Stimulated activated CD4-positive, alpha-beta T cell treated with anti-CD3 and anti-CD28 coated beads, Interleukin-4, amount 100 ng/mL, for 4 hours (primary cell): ENCODE measurements around the gene C1QTNF6.

Experiments used
- DNase-seq, 2 experiments: peaks; one replicate each; pipeline ENCODE4 v3.0.0-alpha.2; 2020

The C1QTNF6 gene

GRCh38 chr22:37160027-37160426 lies 28.0 kb downstream of the C1QTNF6 start:
- DNase-seq = no peak

GRCh38 chr22:37158963-37159290 lies 29.1 kb downstream of the C1QTNF6 start:
- DNase-seq = no peak

GRCh38 chr22:37157516-37158285 lies 30.3 kb downstream of the C1QTNF6 start:
- no peak for DNase-seq

DNA sequence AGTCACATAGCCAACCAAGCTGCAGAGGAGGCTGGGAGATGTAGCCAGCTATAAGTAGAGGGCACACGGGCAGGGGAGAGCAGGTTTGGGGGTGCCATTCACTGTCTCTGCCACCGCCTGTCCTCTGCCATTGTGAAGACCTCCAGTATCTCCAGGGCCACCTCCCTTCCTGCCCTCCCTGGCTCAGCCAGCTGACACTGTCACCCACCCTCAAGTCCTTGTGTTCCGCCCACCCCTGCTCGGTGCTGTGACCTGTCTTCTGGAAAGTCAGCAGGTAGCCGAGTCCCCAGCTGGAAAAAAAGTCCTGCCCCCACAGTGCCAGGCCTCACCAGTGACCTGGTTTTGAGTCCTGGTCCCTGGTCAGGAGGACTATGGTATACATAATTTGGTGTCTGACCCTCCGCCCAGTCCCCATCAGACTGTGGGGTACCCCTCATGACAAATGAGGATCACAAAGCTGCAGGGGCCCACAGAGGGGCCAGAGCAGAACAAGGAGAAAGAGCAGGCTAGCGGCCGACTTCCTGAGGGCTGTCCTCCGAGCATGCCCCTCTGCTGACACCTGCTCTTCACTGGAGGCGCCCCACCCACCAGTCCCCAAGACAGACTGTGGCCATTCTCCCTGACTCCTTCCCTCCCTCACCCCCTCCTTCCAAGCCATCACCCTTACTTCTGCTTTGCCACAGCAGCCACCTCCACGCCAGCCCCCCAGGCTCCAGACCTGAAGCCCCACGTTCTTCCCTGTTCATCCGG lies 31.2 kb downstream of the C1QTNF6 start:
- DNase-seq = no peak

GRCh38 chr22:37155971-37156370 lies 32.1 kb downstream of the C1QTNF6 start:
- DNase-seq = no peak

DNA sequence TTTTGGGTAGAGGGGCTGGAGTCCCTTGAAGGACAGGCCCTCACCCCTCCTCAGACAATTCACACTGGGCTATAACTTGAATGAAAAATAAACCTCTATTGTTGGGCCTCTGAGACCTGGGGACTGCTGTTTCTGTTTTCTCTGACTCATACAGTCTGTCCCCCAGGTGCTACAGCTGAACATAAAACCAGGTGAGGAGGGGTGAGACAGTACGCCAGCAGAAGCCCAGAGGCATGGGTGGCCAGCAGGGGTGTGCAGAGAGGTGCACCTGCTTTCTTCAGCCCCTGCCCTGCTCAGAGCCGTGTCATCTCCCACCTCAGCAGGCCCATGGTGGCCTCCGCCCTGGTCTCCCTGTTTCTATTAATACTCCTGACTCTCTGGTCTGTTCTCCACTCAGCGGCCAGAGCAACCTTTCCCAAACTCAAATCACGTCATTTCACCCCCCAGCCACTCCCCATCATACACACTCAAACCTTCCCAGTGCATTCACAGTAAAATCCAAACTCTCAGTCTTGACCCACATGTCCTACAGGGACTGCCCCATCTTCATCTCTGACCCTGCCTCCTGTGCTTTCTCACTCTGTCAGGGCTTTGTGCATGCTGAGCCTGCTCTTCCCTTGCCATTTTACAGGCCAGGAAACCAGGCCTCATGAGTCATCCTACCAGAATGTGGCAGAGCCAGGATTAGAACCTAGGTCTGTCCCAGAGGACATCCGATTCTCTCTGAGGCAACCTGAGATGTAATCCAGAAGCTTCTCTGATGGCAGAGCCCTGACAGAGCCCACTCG lies 32.9 kb downstream of the C1QTNF6 start:
- no peak for DNase-seq

DNA sequence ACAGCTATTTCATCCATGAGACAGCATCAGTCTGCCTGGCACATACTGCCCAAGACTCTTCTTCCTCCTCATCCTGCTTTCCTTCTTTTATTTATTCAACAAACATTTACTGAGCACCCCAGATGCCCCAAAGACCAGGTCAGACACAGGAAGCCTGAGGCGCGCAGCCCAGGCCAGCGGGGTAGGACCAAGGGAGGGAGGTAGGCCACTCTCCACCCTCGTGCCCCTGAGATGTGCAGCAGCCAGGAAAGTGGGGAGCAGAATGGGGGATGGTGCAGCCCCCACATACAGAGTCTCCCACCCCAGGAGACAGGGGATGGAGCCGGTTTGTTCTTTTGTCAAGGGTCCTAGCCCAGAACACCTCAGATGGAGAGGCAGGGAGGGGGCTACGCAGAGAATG lies 34.1 kb downstream of the C1QTNF6 start:
- no peak for DNase-seq

GRCh38 chr22:37151401-37151800 lies 36.6 kb downstream of the C1QTNF6 start:
- no peak for DNase-seq

- DNase-seq = no peak
These were observed 37.3 kb downstream of the C1QTNF6 start for GRCh38 chr22:37150701-37151100.

GRCh38 chr22:37148742-37149665 lies 39.0 kb downstream of the C1QTNF6 start:
- DNase-seq = no peak

DNA sequence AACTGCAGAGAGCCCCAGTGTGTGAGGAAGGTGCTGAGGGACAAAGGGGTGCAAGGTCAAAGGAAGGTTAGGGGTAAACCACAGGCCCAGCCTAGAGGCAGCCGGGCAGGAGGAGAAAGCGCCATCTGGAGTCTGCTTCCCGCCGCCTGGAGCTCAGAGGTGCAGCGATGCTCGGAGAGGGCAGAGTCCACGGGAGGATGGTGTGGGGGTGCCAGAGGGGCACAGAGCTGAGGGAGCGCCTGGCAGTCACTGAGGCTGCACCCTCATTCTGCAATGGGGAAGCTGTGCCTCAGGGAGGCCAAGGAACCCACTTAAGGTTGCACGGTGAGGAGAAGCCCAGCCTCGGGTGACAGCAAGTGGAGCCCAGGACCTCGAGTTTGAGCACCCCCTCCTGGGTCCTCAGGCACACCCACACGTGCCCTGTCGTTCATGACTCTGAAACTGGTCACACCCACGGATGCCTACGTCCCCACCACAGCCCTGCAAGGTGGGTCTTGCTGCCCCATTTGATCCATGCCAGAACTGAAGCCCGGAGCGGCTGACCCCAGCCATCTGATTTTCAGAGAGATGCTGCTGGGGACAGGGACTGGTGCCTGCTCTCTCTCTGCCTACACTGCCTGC lies 39.9 kb downstream of the C1QTNF6 start:
- DNase-seq = peak in 1 of 2 experiments; percentile 56

- DNase-seq = no peak
These were observed 40.7 kb downstream of the C1QTNF6 start for GRCh38 chr22:37147186-37147990.

- no peak for DNase-seq
These were observed 41.4 kb downstream of the C1QTNF6 start for GRCh38 chr22:37146507-37147180.

DNA sequence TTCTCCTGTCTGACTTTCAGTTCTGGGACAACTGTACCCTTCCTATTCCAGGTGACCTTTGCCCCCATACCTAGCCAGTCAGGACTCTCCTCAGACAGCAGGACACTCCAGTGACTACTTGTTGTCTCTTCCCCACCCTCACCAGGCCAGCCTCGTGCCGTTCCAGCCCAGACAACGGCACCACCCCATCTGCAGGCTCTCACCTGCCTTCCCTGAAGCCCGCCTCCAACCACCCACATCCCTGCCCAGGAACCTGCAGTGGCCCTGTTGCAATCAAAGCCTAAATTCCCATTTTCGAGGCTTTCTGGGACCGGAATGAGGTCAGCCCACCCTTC lies 42.0 kb downstream of the C1QTNF6 start:
- no peak for DNase-seq

- no peak for DNase-seq
These were observed 42.6 kb downstream of the C1QTNF6 start for GRCh38 chr22:37145180-37146050.

DNA sequence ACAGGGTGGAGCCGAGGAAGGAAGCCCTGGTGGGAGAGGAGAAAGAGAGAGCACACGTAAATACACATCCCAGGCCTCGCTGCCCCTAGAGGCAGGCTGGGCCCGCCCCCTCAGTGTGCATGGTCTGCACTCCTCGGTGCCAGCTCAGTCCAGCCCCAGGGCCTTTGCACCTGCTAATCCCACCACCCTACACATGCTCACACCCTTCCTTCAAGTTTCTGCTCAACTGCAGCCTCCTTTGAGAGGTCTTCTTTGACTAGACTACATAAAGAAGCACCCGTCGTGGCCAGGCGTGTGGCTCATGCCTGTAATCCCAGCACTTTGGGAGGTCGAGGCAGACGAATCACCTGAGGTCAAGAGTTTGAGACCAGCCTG lies 43.9 kb downstream of the C1QTNF6 start:
- no peak for DNase-seq

GRCh38 chr22:37141971-37142370 lies 46.1 kb downstream of the C1QTNF6 start:
- no peak for DNase-seq

- DNase-seq = no peak
These were observed 46.6 kb downstream of the C1QTNF6 start for GRCh38 chr22:37141476-37141875.

DNA sequence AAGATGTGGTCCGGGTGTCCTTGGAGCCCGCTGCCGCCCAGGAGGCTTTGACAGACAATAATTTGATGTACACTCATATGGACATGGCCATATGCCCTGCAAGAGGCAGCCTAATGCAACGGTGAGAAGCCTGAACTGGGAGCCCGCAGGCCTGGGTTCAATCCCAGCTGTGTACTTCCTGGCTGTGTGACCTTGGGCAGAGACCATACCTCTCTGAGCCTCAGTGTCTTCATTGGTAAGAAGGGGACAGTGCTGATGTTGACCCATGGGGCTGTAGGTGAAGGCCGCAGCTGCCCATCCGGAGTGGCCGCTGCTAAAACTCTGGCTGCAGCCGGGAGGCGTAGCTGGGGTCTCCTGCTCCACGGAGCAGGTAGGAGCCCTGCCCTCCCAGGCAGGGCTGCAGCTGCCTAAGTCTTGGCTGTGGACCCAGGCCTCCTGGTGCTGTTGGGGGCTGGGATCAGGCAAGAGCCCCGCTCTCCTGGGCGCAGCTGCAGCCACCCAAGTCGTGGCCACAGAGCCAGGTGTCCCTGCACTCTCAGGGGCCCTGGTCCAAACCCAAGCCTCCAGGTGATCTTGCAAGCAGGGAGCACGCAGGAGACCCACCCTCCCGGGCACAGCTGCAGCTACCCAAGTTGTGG lies 47.2 kb downstream of the C1QTNF6 start:
- DNase-seq = no peak
